Right lobe of liver (tissue), 4 donors: ENCODE results near the gene C6orf89.

Experiments
- POLR2A ChIP-seq: fragments of 450-650 bp; IDR thresholded peaks from one replicate; pipeline ENCODE4 v1.6.1; 2017; ENCODE audit warnings: antibody characterized with exemption, mild to moderate bottlenecking
- TF ChIP-seq, protein P1 (sequence below), 4 donors: fragments of 200-600 bp in 3 of 4; fragments of 450-650 bp in 1 of 4; IDR thresholded peaks; one replicate each; pipeline versions ENCODE4 v1.5.1 to v1.8.0; 2016 to 2022; ENCODE audit warnings: antibody characterized with exemption in 4 of 4, mild to moderate bottlenecking in 2 of 4
- donor health status: DM: no; HTN: no; CAD: no.
- donor health status: DM: no; HTN: no; CAD: no.
- donor health status: DM: no; HTN: yes; CAD: no.

DNA sequence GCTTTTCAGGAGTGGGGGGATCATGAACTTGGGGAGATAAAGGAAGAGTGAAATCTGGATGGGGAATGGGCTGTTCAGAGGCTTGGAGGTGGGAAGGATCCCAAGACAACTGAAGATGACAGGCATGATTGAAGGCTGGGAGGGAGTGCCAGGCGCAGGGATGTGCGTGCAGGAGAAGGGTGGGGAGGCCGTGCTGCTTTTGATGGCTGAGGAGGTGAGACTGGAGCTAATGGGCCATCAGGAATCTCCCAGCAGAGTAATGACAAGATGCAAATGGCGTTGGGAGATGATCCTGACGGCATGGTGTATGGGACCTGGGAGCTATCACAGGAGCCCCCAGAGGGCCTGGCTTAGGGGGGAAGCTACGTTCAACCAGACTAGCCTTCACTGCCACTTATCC lies 48.1 kb upstream of the C6orf89 start:
- TF ChIP-seq, protein P1, sequence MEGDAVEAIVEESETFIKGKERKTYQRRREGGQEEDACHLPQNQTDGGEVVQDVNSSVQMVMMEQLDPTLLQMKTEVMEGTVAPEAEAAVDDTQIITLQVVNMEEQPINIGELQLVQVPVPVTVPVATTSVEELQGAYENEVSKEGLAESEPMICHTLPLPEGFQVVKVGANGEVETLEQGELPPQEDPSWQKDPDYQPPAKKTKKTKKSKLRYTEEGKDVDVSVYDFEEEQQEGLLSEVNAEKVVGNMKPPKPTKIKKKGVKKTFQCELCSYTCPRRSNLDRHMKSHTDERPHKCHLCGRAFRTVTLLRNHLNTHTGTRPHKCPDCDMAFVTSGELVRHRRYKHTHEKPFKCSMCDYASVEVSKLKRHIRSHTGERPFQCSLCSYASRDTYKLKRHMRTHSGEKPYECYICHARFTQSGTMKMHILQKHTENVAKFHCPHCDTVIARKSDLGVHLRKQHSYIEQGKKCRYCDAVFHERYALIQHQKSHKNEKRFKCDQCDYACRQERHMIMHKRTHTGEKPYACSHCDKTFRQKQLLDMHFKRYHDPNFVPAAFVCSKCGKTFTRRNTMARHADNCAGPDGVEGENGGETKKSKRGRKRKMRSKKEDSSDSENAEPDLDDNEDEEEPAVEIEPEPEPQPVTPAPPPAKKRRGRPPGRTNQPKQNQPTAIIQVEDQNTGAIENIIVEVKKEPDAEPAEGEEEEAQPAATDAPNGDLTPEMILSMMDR (IDR thresholded peaks at IDR 0.05): no peak
- TF ChIP-seq POLR2A: no peak
